Small intestine (tissue), 16 donors: ENCODE data around the gene UCN3. TPM values are rescaled to one million over a fixed set of nuclear protein-coding genes. Genes with fewer than 3 reads are reported as not detected.
A peak's percentile ranks its signal among the peaks of the same experiment; 100 is the strongest.

ENCODE experiments used
- DNase-seq, 2 donors: peaks; one replicate each; pipeline versions ENCODE4 v3.0.0 to v3.0.0-alpha.2; 2013
- FAIRE-seq: peaks from 2 replicates; lab custom pipeline; 2012; peaks lifted over from hg19 to GRCh38; lab: Jason Lieb, UNC
- H3K27ac ChIP-seq, 3 donors: one replicate each; pipeline ENCODE4 v1.5.1; 2013; ENCODE audit warnings: low read length in 2 of 3, mild to moderate bottlenecking in 2 of 3, control low read depth in 1 of 3, inconsistent platforms in 1 of 3, low read depth in 1 of 3, moderate library complexity in 1 of 3
- H3K27me3 ChIP-seq, 3 donors: one replicate each; pipeline ENCODE4 v1.6.1; 2013; ENCODE audit warnings: low read length in 3 of 3, inconsistent platforms in 1 of 3; ENCODE audit not compliant: control insufficient read depth in 3 of 3, insufficient read depth in 3 of 3
- H3K36me3 ChIP-seq, 3 donors: one replicate each; pipeline ENCODE4 v1.6.1; 2013; ENCODE audit warnings: low read length in 3 of 3, inconsistent platforms in 1 of 3, low read depth in 1 of 3, mild to moderate bottlenecking in 1 of 3, moderate library complexity in 1 of 3; ENCODE audit not compliant: control insufficient read depth in 3 of 3, insufficient read depth in 2 of 3
- H3K4me1 ChIP-seq, 3 donors: one replicate each; pipeline ENCODE4 v1.6.1; 2013; ENCODE audit warnings: low read length in 2 of 3, inconsistent platforms in 1 of 3, low read depth in 1 of 3, mild to moderate bottlenecking in 1 of 3, moderate library complexity in 1 of 3; ENCODE audit not compliant: control insufficient read depth in 3 of 3, insufficient read depth in 2 of 3
- H3K4me3 ChIP-seq, 3 donors: one replicate each; pipeline ENCODE4 v1.5.1; 2013; ENCODE audit warnings: low read length in 3 of 3, control low read depth in 1 of 3, inconsistent platforms in 1 of 3, low read depth in 1 of 3, mild to moderate bottlenecking in 1 of 3, moderate library complexity in 1 of 3
- H3K9me3 ChIP-seq, 2 donors: one replicate each; pipeline ENCODE4 v1.6.1; 2013; ENCODE audit warnings: low read depth in 1 of 2, low read length in 1 of 2; ENCODE audit not compliant: control insufficient read depth in 2 of 2, insufficient read depth in 1 of 2
- WGBS, 3 donors: extraction: QIAGEN DNeasy Blood & Tissue Kit; methylation state at CpG; one replicate each; pipeline ENCODE4 v1.1.7; 2013; 5-methylcytosine and 5-hydroxymethylcytosine counted together
- long read RNA-seq, 10 donors: transcript quantifications; one replicate each; lab custom pipeline, GENCODE V29; 2026
- polyA plus RNA-seq, 4 donors: library from polyadenylated mRNA; stranded (reverse) in 3 of 4; unstranded in 1 of 4; fragments of 200-250 nt in 3 of 4; fragments of 120-200 nt in 1 of 4; gene quantifications; one replicate each; pipeline versions ENCODE4 v1.2.1 to v1.2.3, GENCODE V29; 2013
- donor health status: healthy with polysubstance abuse.
- donor health status: control.
- donor health status: control.
- donor health status: Bipolar disorder and iron deficiency.
- donor health status: healthy.

Gene UCN3
- polyA plus RNA-seq, result 1 to 10 TPM; 1.9 to 5.8 (median 3.0) TPM
- long read RNA-seq, donor 1, transcript UCN3-201 (2 exons, 1,200 nt), result major isoform, 7 of 7 reads
- long read RNA-seq, donor 1, partial matches to known transcripts, result 0 of 7 reads
- long read RNA-seq, donor 1, other reads (novel, unspliced or antisense), result 0 of 7 reads
- long read RNA-seq, donor 2, partial matches to known transcripts, result 0 of 1 reads
- long read RNA-seq, donor 2, other reads (novel, unspliced or antisense), result 0 of 1 reads
- long read RNA-seq, donor 3, partial matches to known transcripts, result 0 of 1 reads
- long read RNA-seq, donor 3, other reads (novel, unspliced or antisense), result 0 of 1 reads
- long read RNA-seq, donor 4, result 0 reads
- long read RNA-seq, donor 5, result 0 reads
- long read RNA-seq, donor 6, partial matches to known transcripts, result 0 of 4 reads
- long read RNA-seq, donor 6, other reads (novel, unspliced or antisense), result 0 of 4 reads
- long read RNA-seq, donor 7, result 0 reads
- long read RNA-seq, donor 8, result 0 reads
- long read RNA-seq, donor 9, partial matches to known transcripts, result 0 of 1 reads
- long read RNA-seq, donor 9, other reads (novel, unspliced or antisense), result 0 of 1 reads
- long read RNA-seq, donor 10, partial matches to known transcripts, result 0 of 3 reads
- long read RNA-seq, donor 10, other reads (novel, unspliced or antisense), result 0 of 3 reads

- WGBS, 3 donors, result 15 to 49% (median 31%) methylated on average over 21 of the region's 21 CpGs
- peaks cover 0 to 39% (median 6%) of the 10 kb centered on the region in 3 donors for H3K27me3 ChIP-seq
- no peaks in the 10 kb centered on the region for H3K36me3 ChIP-seq
- peaks cover 0 to 2% (median 0%) of the 10 kb centered on the region in 3 donors for H3K4me1 ChIP-seq
- FAIRE-seq, result no peak
- H3K4me3 ChIP-seq, result peak within 1 kb of the TSS in 1 of 3 donors; percentile 28
- no peak within 1 kb of the TSS for H3K27ac ChIP-seq
- no peaks in the 10 kb centered on the region for H3K9me3 ChIP-seq
- peak; percentile 11 to 36 for DNase-seq
Measured at GRCh38 chr10:5364890-5365338, at the start of gene UCN3. UCN3 (plus strand) TSS chr10:5364966; CDS start chr10:5373721, 8,755 bp downstream.

GRCh38 chr10:5317547-5318107 is 47.1 kb upstream of the UCN3 start:
- no peaks in the 10 kb centered on the region for H3K36me3 ChIP-seq
- DNase-seq (no peak), FAIRE-seq (no peak)
- no peak overlapping the region for H3K27ac ChIP-seq
- no peaks in the 10 kb centered on the region for H3K9me3 ChIP-seq
- H3K4me1 ChIP-seq, result no peaks in the 10 kb centered on the region
- H3K4me3 ChIP-seq, result no peak overlapping the region
- WGBS, 3 donors, result 58 to 77% (median 70%) methylated on average over 10 of the region's 10 CpGs
- peaks cover 0 to 4% (median 0%) of the 10 kb centered on the region in 3 donors for H3K27me3 ChIP-seq

- Histone ChIP-seq H3K9me3 (no peaks in the 10 kb centered on the region), H3K4me3 (no peak overlapping the region), H3K4me1 (no peaks in the 10 kb centered on the region), H3K27me3 (peaks cover 0 to 4% (median 0%) of the 10 kb centered on the region in 3 donors), H3K27ac (no peak overlapping the region), H3K36me3 (no peaks in the 10 kb centered on the region)
- FAIRE-seq (no peak), DNase-seq (no peak)
- WGBS, 3 donors, result 84 to 91% (median 85%) methylated on average over 5 of the region's 5 CpGs
Measured at GRCh38 chr10:5318148-5318547, 46.6 kb upstream of the UCN3 start.

GRCh38 chr10:5319863-5320262 is 44.9 kb upstream of the UCN3 start:
- DNase-seq (no peak), FAIRE-seq (no peak)
- 77 to 89% (median 79%) methylated on average over 4 of the region's 4 CpGs for WGBS, 3 donors
- H3K27ac ChIP-seq, result no peak overlapping the region
- H3K36me3 ChIP-seq, result no peaks in the 10 kb centered on the region
- H3K4me3 ChIP-seq, result no peak overlapping the region
- H3K4me1 ChIP-seq, result no peaks in the 10 kb centered on the region
- H3K27me3 ChIP-seq, result peaks cover 0 to 4% (median 0%) of the 10 kb centered on the region in 3 donors
- H3K9me3 ChIP-seq, result no peaks in the 10 kb centered on the region

- WGBS, 3 donors, result 72 to 82% (median 78%) methylated on average over 3 of the region's 3 CpGs
Measured at GRCh38 chr10:5321273-5321672, 43.5 kb upstream of the UCN3 start.

GRCh38 chr10:5323446-5323845 is 41.3 kb upstream of the UCN3 start:
- FAIRE-seq, result no peak
- WGBS, 3 donors, result 13 to 55% (median 36%) methylated on average over 4 of the region's 4 CpGs
- no peak overlapping the region for H3K27ac ChIP-seq

More at GRCh38 chr10:5321273-5321672, 43.5 kb upstream of the UCN3 start:
- H3K36me3 ChIP-seq, result no peaks in the 10 kb centered on the region
- no peak overlapping the region for H3K27ac ChIP-seq
- DNase-seq (no peak), FAIRE-seq (no peak)
- no peak overlapping the region for H3K4me3 ChIP-seq
- no peaks in the 10 kb centered on the region for H3K9me3 ChIP-seq
- no peaks in the 10 kb centered on the region for H3K4me1 ChIP-seq
- no peaks in the 10 kb centered on the region for H3K27me3 ChIP-seq

GRCh38 chr10:5325076-5325475 is 39.7 kb upstream of the UCN3 start:
- H3K27ac ChIP-seq, result no peak overlapping the region
- no peaks in the 10 kb centered on the region for H3K4me1 ChIP-seq
- no peaks in the 10 kb centered on the region for H3K27me3 ChIP-seq
- H3K9me3 ChIP-seq, result no peaks in the 10 kb centered on the region
- H3K36me3 ChIP-seq, result no peaks in the 10 kb centered on the region
- FAIRE-seq (no peak), DNase-seq (no peak)
- 69 to 76% (median 75%) methylated on average over 6 of the region's 6 CpGs for WGBS, 3 donors
- H3K4me3 ChIP-seq, result no peak overlapping the region

More at GRCh38 chr10:5323446-5323845, 41.3 kb upstream of the UCN3 start:
- no peaks in the 10 kb centered on the region for H3K36me3 ChIP-seq
- DNase-seq, result no peak
- no peaks in the 10 kb centered on the region for H3K4me1 ChIP-seq
- no peaks in the 10 kb centered on the region for H3K9me3 ChIP-seq
- H3K27me3 ChIP-seq, result no peaks in the 10 kb centered on the region
- H3K4me3 ChIP-seq, result no peak overlapping the region

GRCh38 chr10:5334196-5334880 is 30.4 kb upstream of the UCN3 start:
- Histone ChIP-seq H3K4me3 (no peak overlapping the region), H3K27me3 (no peaks in the 10 kb centered on the region), H3K9me3 (peaks cover 0 to 2% of the 10 kb centered on the region in 2 donors), H3K27ac (no peak overlapping the region), H3K4me1 (no peaks in the 10 kb centered on the region), H3K36me3 (no peaks in the 10 kb centered on the region)
- DNase-seq (no peak), FAIRE-seq (no peak)
- WGBS, 3 donors, result 64 to 72% (median 67%) methylated on average over 5 of the region's 5 CpGs
